Activated naive CD4-positive, alpha-beta T cell (primary cell): ENCODE measurements around the gene CLCA4.

Source experiments
- DNase-seq, 4 experiments: peaks; one replicate each; lab custom pipeline; 2025; lab: John Stamatoyannopoulos, UW

CLCA4 gene, protein sequence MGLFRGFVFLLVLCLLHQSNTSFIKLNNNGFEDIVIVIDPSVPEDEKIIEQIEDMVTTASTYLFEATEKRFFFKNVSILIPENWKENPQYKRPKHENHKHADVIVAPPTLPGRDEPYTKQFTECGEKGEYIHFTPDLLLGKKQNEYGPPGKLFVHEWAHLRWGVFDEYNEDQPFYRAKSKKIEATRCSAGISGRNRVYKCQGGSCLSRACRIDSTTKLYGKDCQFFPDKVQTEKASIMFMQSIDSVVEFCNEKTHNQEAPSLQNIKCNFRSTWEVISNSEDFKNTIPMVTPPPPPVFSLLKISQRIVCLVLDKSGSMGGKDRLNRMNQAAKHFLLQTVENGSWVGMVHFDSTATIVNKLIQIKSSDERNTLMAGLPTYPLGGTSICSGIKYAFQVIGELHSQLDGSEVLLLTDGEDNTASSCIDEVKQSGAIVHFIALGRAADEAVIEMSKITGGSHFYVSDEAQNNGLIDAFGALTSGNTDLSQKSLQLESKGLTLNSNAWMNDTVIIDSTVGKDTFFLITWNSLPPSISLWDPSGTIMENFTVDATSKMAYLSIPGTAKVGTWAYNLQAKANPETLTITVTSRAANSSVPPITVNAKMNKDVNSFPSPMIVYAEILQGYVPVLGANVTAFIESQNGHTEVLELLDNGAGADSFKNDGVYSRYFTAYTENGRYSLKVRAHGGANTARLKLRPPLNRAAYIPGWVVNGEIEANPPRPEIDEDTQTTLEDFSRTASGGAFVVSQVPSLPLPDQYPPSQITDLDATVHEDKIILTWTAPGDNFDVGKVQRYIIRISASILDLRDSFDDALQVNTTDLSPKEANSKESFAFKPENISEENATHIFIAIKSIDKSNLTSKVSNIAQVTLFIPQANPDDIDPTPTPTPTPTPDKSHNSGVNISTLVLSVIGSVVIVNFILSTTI

DNA sequence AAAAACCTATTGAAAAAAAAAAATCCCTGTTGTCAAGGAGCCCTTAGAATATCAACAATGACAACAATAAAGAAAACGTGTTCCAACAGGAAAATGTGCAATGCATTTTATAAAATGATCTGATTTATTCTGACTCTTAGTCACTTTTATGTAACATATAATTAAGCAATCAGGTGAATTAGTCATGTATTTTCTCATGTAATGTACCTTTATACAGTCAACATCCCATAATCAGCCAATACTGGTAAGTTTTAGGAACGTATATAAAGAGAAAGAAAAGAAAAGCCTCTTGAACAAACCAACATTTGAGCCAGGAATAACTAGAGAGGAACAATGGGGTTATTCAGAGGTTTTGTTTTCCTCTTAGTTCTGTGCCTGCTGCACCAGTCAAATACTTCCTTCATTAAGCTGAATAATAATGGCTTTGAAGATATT, at the start of gene CLCA4:
Gene CLCA4 (plus strand): TSS at position 292 of the 435 bp plus-strand sequence. CDS start 42 bp downstream, at position 334.
- DNase-seq = no peak

DNA sequence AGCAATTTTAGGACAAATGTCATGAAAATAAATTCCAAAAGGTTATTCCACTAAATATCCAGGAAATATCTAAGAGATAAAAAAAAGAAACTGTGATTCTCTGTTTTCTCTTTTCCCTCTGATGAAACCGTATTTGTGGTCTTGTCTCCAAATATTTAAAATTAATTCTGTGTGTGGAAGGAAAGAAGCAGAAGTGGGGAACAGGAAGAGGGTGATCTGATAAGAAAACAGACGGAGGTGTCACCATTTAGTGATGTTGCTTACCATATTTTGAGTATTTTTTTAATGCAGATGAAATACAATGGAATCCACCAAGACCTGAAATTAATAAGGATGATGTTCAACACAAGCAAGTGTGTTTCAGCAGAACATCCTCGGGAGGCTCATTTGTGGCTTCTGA, 48.6 kb upstream of the CLCA4 start:
- no peak for DNase-seq

DNA sequence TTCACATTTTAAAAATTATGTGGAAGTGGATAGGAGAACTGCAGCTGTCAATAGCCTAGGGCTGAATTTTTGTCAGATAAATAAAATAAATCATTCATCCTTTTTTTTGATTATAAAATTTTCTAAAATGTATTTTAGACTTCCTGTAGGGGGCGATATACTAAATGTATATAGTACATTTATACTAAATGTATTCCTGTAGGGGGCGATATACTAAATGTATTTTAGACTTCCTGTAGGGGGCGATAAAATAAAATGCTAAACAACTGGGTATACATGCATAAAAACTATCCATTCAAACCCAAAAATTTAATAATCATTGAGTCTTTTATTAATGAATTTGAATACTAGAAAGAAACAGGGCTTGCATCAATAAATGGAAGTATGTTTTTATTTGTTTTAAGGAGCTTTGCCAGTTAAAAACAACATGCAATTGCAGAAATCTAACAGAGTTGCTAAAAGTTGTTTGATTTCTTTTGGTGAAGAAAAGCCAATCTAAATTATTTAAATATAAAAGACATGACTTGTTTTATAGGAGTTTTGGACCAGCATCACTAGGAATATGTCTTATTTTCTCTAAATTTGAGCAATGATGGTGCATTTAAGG, 46.8 kb upstream of the CLCA4 start:
- DNase-seq = no peak

DNA sequence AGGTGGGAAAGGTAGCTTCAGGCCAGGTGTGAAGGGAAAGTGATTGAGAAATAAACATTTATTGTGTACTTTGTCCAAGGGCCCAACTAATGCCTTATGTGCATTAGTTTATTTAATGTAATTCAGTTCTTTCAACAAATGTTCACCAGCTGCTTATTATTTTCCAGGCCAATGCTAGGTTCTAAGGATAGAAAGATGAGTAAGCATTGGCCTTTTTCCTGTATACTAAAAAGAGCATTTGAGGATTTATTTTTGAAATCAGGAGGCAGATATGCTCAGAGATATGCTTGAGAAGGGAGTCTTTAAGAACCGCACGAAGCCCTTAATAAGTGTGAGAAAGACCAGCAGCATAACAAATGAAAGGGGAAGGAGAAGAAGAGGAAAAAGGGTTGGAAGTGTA, 46.2 kb upstream of the CLCA4 start:
- DNase-seq = no peak

DNA sequence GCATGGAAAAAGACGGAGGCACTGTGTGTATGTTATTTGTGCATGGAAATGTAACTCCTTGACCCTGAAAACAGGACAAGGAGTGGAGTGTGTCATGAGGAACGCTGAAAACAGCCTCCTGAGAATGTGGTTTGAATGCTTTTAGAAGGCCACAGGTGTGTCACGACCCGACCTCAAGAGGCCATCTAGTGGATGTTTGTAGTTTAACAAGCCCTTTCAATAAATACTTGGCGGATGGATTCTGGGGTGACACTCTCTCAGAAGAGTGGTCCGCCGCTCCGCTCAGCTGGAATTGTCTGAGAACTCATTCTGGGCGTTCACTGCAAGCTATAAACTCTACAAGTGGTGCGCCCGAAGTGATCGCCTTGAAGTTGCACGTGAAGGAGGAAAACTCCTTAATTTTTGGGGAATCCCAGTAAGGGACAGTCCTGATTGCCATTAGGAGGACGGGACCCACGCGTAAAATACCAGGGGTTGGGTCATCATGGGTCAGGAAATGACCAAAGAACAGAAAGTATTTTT, 44.7 kb upstream of the CLCA4 start:
- peak in 1 of 4 experiments; percentile 9 for DNase-seq

DNA sequence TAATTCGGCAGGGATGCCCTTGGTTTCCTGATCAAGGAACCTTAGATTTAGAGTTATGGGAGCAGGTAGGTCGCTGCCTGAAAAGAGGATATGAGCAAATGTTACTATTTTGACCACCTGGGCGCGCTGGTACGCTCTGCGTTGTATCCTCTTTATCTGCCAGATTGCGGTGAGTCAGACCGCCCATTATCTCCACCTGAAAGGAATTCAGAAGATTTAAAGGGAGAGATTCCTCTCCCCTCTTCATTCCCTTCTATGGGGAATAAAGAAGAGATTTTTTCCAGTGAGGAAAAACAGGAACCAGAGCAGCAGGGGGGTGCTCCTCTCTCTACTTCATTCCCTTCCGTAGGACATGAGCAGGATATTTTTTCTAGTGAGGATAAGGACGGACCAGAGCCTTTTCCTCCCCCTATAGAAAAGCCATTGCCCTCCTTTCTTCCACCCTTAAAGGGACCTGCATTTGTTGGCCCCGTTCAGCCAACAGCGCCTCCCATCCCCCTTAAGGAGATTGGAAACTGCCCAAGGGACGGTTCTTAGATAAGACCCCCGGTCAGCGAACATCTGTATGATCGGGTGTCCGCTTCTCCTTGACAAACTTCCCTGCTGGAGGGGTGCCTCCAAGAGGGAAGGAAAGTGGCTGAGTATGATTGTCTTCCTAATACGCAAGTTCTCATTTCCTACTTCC, 44.0 kb upstream of the CLCA4 start:
- DNase-seq = no peak

DNA sequence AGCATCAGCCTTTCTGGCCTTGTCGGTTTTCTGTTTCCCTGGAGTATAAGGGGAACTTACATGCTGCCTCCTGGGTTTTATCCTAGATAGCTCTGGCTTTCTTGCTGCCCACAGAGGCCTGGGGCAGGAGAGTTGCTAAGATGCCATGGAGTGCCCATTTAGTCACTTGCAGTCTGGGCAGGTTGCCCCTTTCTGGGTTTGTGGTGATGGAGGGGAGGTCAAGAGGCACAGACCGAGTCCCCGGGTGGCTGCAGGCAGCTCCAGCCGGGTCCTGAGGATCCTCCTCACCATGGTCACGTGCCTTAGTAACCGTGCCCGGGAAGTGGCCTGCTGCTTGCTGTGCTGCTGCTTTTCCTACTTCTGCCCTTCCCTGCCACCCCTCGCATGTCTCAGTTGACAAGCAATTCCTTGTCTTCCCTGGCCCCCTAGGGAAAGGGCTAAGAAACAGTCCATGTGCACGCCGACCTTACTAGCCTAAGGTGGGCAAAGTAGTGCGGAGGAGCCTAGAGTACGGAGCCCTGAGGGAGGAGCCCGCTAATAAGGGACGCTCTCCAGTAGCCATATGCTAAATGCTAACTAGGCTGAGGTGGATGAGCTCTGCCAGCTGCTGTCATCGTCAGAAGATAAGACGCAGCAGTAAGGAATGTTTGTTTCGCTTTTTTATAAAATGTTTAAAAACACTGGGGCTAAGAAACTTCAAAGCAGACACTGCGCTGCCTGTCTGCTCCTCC, 43.3 kb upstream of the CLCA4 start:
- DNase-seq = no peak

DNA sequence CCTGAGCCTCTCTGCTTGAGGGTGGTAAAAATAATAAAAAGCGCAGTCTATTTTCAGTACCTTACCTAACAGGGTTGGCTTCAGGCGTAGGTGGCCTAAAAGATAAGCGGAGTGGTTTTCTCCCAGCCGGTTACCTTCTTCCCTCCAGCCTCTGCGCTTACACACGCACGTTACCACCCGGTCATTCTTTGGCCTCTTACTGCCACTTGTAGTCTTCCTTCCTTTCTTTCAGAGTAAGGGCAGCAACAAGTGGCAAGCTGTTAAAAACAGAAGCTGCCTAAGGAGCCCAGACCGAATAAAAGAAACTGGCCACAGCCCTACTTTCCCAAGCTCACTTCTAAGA, 42.8 kb upstream of the CLCA4 start:
- DNase-seq = no peak

DNA sequence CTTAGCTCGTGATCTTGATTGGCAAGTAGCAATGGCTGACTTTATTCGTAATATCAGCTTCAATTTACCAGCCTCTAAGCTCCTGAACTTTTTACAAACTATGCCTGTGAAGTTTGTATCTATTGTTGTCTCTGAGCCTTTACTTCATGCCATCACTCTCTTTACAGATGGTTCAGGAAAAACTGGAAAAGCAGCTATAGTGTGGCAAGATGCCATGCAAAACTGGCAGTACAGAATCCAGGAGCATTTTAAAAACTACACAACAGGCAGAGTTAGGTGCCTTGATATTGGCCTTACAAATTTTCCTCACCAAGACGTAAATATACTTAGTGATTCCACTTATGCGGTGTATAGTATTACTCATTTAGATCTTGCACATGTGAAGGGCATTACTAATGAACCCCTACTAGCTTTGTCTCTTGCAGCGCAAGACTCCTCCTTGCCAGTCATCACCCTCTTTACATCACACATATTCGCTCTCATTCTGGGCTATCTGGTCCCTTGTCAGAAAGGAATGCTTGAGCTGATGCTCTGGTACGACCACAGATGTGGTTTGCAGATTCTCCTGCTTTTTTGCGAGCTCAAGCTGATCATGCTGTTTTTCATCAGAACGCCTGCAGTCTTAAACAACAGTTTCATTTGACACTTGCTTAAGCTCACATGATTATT, 41.8 kb upstream of the CLCA4 start:
- no peak for DNase-seq

DNA sequence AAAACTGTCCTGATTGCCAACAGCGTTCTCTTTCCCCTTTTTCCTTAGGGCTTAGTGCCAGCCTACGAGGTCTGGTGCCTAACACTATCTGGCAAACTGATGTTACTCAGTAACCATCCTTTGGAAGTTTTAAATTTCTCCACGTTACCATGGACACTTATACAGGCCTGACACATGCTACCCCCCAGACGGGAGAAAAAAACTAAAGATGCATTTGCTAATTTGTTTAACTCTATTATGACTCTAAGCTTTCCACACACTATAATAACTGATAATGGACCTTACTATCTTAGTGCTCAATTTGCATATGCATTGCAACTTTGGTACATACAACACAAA, 41.3 kb upstream of the CLCA4 start:
- no peak for DNase-seq

DNA sequence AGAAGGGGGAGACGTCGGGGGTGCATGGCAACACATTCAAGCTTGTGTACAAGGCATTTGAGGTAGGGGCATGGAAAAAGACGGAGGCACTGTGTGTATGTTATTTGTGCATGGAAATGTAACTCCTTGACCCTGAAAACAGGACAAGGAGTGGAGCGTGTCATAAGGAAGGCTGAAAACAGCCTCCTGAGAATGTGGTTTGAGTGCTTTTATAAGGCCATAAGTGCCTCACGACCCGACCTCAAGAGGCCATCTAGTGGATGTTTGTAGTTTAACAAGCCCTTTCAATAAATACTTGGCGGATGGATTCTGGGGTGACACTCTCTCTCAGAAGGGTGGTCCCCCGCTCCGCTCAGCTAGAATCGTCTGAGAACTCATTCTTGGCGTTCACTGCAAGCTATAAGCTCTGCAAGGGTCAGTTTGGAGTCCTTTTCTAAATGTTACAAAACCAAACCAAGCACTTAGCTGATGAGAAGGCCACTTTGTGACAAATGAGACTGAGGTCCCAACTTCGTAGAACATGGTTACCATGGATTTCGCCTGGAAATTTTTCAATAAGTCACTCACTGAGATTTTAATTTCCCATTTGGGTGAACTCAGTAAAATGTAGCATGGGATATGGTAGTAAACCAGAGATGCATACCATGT, 38.8 kb upstream of the CLCA4 start:
- DNase-seq = no peak

DNA sequence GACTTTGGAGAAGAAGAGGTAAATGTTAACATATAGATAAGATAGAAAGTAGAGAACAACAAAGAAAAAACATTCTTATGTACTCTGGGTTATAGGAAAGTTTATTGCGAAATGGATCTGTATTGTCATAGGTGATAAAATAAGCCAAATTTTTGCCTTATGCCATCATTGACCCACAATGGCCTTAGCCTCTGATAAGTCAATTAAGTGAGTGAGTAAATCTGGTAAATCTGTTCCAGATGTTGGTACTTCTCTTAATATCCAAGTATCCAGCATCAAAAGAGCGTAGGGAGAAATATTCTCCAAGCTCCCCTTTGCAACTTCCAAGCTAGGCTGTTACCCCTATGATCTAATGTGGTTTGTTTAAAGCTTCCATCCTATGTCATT, 38.3 kb upstream of the CLCA4 start:
- no peak for DNase-seq

DNA sequence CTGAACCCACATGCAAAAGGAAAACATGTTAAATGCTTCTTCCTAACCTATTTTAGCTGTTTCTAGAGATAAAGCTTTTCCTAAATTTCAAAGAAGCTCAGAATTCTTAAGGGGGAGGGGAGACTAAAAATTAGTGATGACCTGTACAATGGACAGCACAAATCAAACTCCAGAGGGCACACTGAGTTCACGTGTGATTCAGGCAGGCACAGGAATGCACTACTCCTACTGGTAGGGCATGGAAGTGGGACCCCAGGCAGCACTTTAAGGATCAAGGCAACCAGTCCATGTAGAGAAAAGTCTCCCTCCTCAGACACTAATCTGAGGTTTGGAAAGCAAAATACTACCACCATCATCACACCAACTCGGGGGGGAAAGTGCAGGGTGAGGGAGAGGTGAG, 31.3 kb upstream of the CLCA4 start:
- no peak for DNase-seq

DNA sequence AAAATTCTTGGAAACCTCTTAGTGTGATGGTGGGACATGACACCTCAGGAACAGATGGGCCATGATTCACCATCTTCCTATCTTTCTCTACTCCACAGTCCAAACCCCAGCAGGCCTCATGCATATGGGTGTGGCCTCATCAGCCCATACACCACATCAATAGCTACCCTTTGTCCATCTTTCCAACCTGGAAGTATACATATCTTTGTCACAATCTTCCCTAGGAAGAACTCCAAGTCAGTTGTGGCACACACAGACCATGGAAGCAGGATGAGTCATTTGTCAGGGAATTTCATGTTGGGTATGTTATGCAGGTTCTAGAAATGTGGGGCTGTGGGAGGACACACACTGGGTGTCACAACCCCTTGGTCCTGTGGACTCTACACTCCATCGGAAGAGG, 30.5 kb upstream of the CLCA4 start:
- DNase-seq = no peak

DNA sequence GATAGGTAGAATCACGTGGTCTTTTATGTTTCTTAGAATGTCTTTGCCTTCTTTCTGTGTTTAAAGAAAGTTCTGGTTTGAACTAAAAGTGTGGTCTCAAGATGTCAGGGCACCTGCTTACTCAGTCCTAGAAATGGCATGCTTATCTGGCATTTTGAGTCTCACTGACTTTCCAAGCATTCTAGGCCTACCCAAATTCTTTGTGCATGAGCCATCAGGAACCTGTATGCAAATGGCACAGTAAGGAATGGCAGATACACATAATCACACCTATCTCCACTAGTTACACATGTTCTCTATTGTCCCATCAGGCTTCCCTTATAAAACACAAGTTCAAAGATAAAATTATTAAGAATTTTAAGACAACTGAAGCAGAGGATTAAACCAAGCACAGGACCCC, 29.5 kb upstream of the CLCA4 start:
- DNase-seq = no peak

DNA sequence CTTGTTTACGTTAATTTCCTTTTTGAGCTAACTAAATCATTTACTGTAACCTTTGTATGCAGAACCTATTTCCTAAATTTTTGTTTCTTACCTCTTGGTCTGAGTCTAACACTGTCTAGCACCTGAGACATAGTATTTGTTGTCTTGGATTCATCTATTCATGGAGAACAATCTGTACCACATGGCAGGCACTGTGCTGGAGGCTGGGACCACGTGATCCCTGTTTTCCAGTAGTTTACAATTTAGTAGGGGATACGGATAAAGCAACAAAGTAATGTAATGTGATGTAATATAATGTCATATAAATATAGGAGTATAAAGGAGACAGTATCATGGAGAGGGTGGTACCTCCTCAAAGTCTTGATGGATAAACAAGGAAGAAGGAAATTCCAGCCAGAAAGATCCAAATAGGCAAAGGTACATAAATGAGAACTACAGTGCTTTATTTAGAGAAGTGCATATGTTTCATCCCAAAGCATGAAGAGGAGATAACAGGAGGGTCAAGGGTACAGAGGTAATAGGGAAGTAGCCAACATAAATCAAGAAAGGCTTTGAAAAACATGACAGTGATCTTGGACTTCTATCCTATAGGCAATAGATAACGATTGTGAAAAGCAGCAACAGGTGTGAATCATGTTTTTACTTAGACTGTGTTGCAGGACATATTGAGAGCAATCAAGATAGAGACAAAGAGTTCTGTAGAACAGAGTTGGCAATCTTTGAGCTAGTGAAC, 25.9 kb upstream of the CLCA4 start:
- no peak for DNase-seq

DNA sequence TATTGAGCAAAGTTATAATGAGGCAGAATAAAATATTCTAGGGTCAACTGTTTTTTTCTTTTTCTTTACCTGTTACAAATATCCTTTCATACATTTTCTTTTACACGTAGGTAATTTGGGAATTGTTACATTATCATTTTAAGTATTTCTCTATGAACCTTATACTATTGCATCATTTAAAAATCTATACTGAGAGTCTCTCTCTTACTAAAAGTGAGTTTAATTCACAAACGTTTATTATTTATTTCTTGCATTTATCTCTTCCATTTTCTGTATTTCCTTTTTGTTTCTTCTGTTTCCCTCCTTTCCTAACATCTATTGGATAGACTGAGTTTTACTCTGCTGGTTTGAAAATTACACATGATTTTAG, 25.4 kb upstream of the CLCA4 start:
- DNase-seq = no peak

DNA sequence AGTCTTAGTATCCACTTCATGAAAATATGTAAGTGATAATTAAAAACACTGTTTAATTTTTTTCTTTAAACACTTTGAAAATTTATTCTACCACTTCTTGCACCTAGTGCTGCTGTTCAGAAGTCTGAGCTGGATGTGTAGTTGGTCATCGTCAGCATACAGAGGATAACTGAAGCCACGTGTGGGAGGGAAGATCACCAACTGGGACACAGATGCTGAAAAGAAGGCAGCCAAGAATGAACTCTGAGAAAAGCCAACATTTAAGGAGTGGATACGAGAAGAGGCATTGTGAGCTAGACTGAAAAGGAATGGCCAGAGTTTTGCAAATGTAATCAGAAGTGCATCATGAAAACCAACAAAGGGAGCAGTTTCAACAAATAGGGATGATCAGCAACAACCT, 24.6 kb upstream of the CLCA4 start:
- no peak for DNase-seq

DNA sequence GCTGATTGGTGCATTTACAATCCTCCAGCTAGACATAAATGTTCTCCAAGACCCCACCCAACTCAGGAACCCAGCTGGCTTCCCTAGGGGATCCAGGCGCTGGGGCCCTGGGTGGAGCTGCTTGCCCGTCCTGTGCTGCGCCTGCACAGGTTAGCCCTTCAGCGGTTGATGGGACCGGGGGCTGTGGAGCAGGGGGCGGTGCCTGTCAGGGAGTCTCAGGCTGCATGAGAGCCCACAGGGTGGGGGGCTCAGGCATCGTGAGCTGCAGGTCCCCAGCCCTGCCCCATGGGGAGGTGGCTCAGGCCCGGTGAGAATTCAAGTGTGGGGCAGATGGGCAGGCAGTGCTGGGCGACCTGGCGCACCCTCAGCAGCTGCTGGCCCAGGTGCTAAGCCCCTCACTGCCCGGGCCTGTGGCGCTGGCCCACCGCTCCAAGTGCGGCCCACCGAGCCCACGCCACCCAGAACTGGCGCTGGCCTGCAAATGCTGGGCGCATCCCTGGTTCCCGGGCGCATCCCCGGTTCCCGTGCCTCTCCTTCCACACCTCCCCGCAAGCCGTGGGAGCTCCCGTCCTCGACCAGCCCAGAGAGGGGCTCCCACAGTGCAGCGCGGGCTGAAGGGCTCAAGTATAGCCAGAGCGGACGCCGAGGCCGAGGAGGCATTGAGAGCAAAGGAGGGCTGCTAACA, 23.1 kb upstream of the CLCA4 start:
- no peak for DNase-seq
